Neural cell (in vitro differentiated cells): Measurements from ENCODE around the gene SMAD7. TPM values are rescaled to one million over a fixed set of nuclear protein-coding genes. Genes with fewer than 3 reads are reported as not detected.

ENCODE experiments used
- H2AFZ ChIP-seq: fragments of 200-600, 300-800 bp; sonication (generic), shearing (Covaris generic); 2 replicates; pipeline ENCODE4 v1.6.0; 2014; ENCODE audit warnings: low read depth, mild to moderate bottlenecking, antibody characterized with exemption, low read length, moderate library complexity
- H3F3A ChIP-seq: fragments of 200-600 bp; shearing (Covaris generic); 2 replicates; pipeline ENCODE4 v1.6.1; 2016; ENCODE audit warnings: mild to moderate bottlenecking, moderate library complexity, mixed read lengths, antibody characterized with exemption, low read length; ENCODE audit not compliant: insufficient read depth, poor library complexity, severe bottlenecking
- H3K27ac ChIP-seq: fragments of 200-600, 300-800 bp; sonication (generic), shearing (Covaris generic); 2 replicates; pipeline ENCODE4 v1.5.1; 2014; ENCODE audit warnings: mild to moderate bottlenecking, low read length, moderate library complexity
- H3K27me3 ChIP-seq: fragments of 300-800, 200-600 bp; sonication (generic), shearing (Covaris generic); 2 replicates; pipeline ENCODE4 v1.6.0; 2014; ENCODE audit warnings: mild to moderate bottlenecking, low read depth, low read length, moderate library complexity; ENCODE audit not compliant: insufficient read depth
- H3K36me3 ChIP-seq: fragments of 300-800, 200-600 bp; sonication (generic), shearing (Covaris generic); 2 replicates; pipeline ENCODE4 v1.5.1; 2014; ENCODE audit warnings: mild to moderate bottlenecking, antibody characterized with exemption, low read length, moderate library complexity; ENCODE audit not compliant: insufficient read depth
- H3K4me2 ChIP-seq: fragments of 300-800, 200-600 bp; sonication (generic), shearing (Covaris generic); 2 replicates; pipeline ENCODE4 v1.6.0; 2014; ENCODE audit warnings: mild to moderate bottlenecking, low read length
- H3K4me3 ChIP-seq: fragments of 300-800, 200-600 bp; sonication (generic), shearing (Covaris generic); 2 replicates; pipeline ENCODE4 v1.5.1; 2014; ENCODE audit warnings: mild to moderate bottlenecking, low read length, moderate library complexity
- H3K79me2 ChIP-seq: fragments of 200-600 bp; shearing (Covaris generic); replicated peaks from 2 replicates; pipeline ENCODE4 v1.6.0; 2014; ENCODE audit warnings: mild to moderate bottlenecking, low read length, moderate library complexity; ENCODE audit not compliant: insufficient read depth
- H3K9ac ChIP-seq: fragments of 300-800, 200-600 bp; sonication (generic), shearing (Covaris generic); 2 replicates; pipeline ENCODE4 v1.6.1; 2016; ENCODE audit warnings: mild to moderate bottlenecking, low read length, mixed read lengths
- H3K9me2 ChIP-seq: fragments of 200-600 bp; shearing (Covaris generic); 2 replicates; pipeline ENCODE4 v1.6.1; 2016; ENCODE audit warnings: mild to moderate bottlenecking, low read length, mixed read lengths; ENCODE audit not compliant: insufficient read depth
- H3K9me3 ChIP-seq: fragments of 200-600, 300-800 bp; sonication (generic), shearing (Covaris generic); 2 replicates; pipeline ENCODE4 v1.6.1; 2016; ENCODE audit warnings: mild to moderate bottlenecking, mixed run types, low read length, moderate library complexity, mixed read lengths
- H4K20me1 ChIP-seq: fragments of 200-600 bp; shearing (Covaris generic); 2 replicates; pipeline ENCODE4 v1.6.1; 2016; ENCODE audit warnings: mild to moderate bottlenecking, mixed run types; ENCODE audit not compliant: insufficient read depth
- CTCF ChIP-seq: fragments of 450-650 bp; IDR thresholded peaks from 2 replicates; pipeline ENCODE4 v1.5.1; 2014; ENCODE audit warnings: antibody characterized with exemption, mild to moderate bottlenecking, moderate library complexity; ENCODE audit not compliant: poor library complexity, severe bottlenecking
- EP300 ChIP-seq: fragments of 450-650 bp; conservative IDR thresholded peaks from 2 replicates; pipeline ENCODE4 v1.6.1; 2014; ENCODE audit warnings: antibody characterized with exemption, mild to moderate bottlenecking, moderate library complexity; ENCODE audit not compliant: poor library complexity, severe bottlenecking
- EZH2 ChIP-seq: fragments of 200-600, 300-800 bp; shearing (Covaris generic), sonication (generic); IDR thresholded peaks from 2 replicates; pipeline ENCODE4 v1.6.1; 2014; ENCODE audit warnings: antibody characterized with exemption, low read length, borderline replicate concordance, mild to moderate bottlenecking; ENCODE audit not compliant: insufficient read depth, poor library complexity, severe bottlenecking
- MXI1 ChIP-seq: fragments of 450-650 bp; conservative IDR thresholded peaks from 2 replicates; pipeline ENCODE4 v1.6.1; 2014; ENCODE audit warnings: antibody characterized with exemption, mild to moderate bottlenecking; ENCODE audit not compliant: poor library complexity, severe bottlenecking
- POLR2AphosphoS5 ChIP-seq: IDR thresholded peaks from 2 replicates; pipeline ENCODE4 v1.6.1; 2012
- RAD21 ChIP-seq: fragments of 450-650 bp; conservative IDR thresholded peaks from 2 replicates; pipeline ENCODE4 v1.6.1; 2014; ENCODE audit warnings: antibody characterized with exemption, mild to moderate bottlenecking, moderate library complexity
- SMC3 ChIP-seq: fragments of 450-650 bp; conservative IDR thresholded peaks from 2 replicates; pipeline ENCODE4 v1.6.1; 2014; ENCODE audit warnings: antibody characterized with exemption, mild to moderate bottlenecking, moderate library complexity; ENCODE audit not compliant: poor library complexity
- TAF1 ChIP-seq: IDR thresholded peaks from 2 replicates; pipeline ENCODE4 v1.6.1; 2012; ENCODE audit warnings: low read depth
- polyA plus RNA-seq: library from polyadenylated mRNA; depleted of rRNA; stranded (reverse); fragments of >200 nt; gene quantifications from 2 replicates; pipeline ENCODE4 v1.2.3, GENCODE V29; 2014
- TF ChIP-seq, protein P1 (sequence below): IDR thresholded peaks from 2 replicates; pipeline ENCODE4 v1.6.1; 2012; ENCODE audit warnings: borderline replicate concordance

Gene SMAD7
- polyA plus RNA-seq, 1 donor from 2014 or later: 3.8 TPM

- Histone ChIP-seq H3K4me3 (no peak overlapping the region), H3K9ac (no peak overlapping the region), H3K27ac (no peak overlapping the region), H3K27me3 (no peaks in the 10 kb centered on the region), H3K4me2 (no peak overlapping the region), H3K9me2 (no peaks in the 10 kb centered on the region), H4K20me1 (no peaks in the 10 kb centered on the region), H2AFZ (no peak overlapping the region), H3K79me2 (no peaks in the 10 kb centered on the region), H3K9me3 (no peaks in the 10 kb centered on the region), H3F3A (no peaks in the 10 kb centered on the region), H3K36me3 (no peaks in the 10 kb centered on the region)
- no peak for TF ChIP-seq TAF1
- TF ChIP-seq, protein P1, sequence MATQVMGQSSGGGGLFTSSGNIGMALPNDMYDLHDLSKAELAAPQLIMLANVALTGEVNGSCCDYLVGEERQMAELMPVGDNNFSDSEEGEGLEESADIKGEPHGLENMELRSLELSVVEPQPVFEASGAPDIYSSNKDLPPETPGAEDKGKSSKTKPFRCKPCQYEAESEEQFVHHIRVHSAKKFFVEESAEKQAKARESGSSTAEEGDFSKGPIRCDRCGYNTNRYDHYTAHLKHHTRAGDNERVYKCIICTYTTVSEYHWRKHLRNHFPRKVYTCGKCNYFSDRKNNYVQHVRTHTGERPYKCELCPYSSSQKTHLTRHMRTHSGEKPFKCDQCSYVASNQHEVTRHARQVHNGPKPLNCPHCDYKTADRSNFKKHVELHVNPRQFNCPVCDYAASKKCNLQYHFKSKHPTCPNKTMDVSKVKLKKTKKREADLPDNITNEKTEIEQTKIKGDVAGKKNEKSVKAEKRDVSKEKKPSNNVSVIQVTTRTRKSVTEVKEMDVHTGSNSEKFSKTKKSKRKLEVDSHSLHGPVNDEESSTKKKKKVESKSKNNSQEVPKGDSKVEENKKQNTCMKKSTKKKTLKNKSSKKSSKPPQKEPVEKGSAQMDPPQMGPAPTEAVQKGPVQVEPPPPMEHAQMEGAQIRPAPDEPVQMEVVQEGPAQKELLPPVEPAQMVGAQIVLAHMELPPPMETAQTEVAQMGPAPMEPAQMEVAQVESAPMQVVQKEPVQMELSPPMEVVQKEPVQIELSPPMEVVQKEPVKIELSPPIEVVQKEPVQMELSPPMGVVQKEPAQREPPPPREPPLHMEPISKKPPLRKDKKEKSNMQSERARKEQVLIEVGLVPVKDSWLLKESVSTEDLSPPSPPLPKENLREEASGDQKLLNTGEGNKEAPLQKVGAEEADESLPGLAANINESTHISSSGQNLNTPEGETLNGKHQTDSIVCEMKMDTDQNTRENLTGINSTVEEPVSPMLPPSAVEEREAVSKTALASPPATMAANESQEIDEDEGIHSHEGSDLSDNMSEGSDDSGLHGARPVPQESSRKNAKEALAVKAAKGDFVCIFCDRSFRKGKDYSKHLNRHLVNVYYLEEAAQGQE: no peak
- no peak for TF ChIP-seq RAD21
- no peak for TF ChIP-seq CTCF
- no peak for TF ChIP-seq MXI1
- TF ChIP-seq POLR2AphosphoS5: no peak
- TF ChIP-seq EZH2: no peak
- TF ChIP-seq EP300: no peak
- no peak for TF ChIP-seq SMC3
These were observed 53.2 kb downstream of the SMAD7 start for GRCh38 chr18:48897531-48897930.

DNA sequence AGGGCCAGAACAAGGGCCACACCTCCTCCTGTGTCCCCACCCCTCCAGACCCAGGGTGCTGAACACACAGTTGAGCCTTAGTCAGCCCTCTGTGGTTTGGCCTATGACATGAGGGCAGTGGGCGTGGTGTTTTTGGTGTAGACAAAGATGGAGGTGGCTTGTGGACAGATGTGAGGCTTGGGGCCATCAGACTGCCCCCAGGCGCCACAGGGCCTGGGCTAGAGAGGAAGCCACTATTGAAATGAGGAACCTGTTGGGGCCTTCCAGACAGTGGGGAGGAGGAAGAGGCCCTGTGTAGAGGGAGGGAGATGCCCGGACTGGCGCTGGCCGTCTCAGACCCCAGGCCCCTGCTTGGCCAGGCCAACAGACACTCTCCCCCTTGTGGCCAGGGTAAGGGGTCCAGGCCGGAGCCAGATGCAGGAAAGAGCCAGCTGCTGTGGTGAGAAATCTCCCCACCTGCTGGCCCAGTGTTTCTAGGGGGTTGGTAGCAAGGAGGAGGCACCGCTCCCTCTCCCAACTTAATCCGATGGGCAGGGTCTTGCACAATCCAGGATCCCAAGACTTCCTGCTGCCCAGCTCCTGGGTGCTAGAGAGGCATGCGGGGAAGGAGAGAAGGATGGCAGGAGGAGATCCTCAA lies 53.8 kb downstream of the SMAD7 start:
- Histone ChIP-seq H3K9ac (no peak overlapping the region), H3K27ac (no peak overlapping the region)

More for the DNA sequence above, 53.8 kb downstream of the SMAD7 start:
- H2AFZ ChIP-seq: no peak overlapping the region
- no peaks in the 10 kb centered on the region for H3K9me3 ChIP-seq
- no peaks in the 10 kb centered on the region for H3K36me3 ChIP-seq
- no peak overlapping the region for H3K4me3 ChIP-seq
- H3K79me2 ChIP-seq: no peaks in the 10 kb centered on the region
- H3K9me2 ChIP-seq: no peaks in the 10 kb centered on the region
- no peaks in the 10 kb centered on the region for H4K20me1 ChIP-seq
- no peaks in the 10 kb centered on the region for H3K27me3 ChIP-seq
- H3K4me2 ChIP-seq: no peak overlapping the region
- no peaks in the 10 kb centered on the region for H3F3A ChIP-seq
- TF ChIP-seq, protein P1: no peak
- TF ChIP-seq EZH2: no peak
